AG04450 (cell line): ENCODE data around the gene TSEN34. TPM values are rescaled to one million over a fixed set of nuclear protein-coding genes. Genes with fewer than 3 reads are reported as not detected.

Experiments
- CTCF ChIA-PET: fragments of 300-600, 350-600 bp; formaldehyde crosslinking; extraction: SDS; loops from one replicate; lab custom pipeline; 2022; ENCODE audit warnings: antibody characterized with exemption, inconsistent platforms; lab: Charles Lee
- POLR2A ChIA-PET: fragments of 350-600 bp; formaldehyde crosslinking; extraction: SDS; loops from one replicate; lab custom pipeline; 2021; ENCODE audit warnings: antibody characterized with exemption, inconsistent platforms; lab: Yijun Ruan, JAX
- DNase-seq: peaks from one replicate; pipeline ENCODE4 v3.0.0-alpha.2; 2011; ENCODE audit warnings: low read depth, low spot score
- H3K27ac ChIP-seq: one replicate; pipeline ENCODE4 v1.5.1; 2012; ENCODE audit warnings: low read depth, low read length, control low read depth
- H3K27me3 ChIP-seq: one replicate; pipeline ENCODE4 v1.6.0; 2012; ENCODE audit warnings: low read length; ENCODE audit not compliant: control insufficient read depth, insufficient read depth
- H3K4me3 ChIP-seq: 2 replicates; pipeline ENCODE4 v1.5.1; 2011; ENCODE audit warnings: mild to moderate bottlenecking, low read depth, low read length, control low read depth
- H3K9me3 ChIP-seq: 2 replicates; pipeline ENCODE4 v1.5.1; 2012; ENCODE audit warnings: low read length; ENCODE audit not compliant: control insufficient read depth, insufficient read depth
- CTCF ChIP-seq: IDR thresholded peaks from 2 replicates; pipeline ENCODE4 v1.5.1; 2011; ENCODE audit warnings: low read depth, low read length, control low read depth, inconsistent platforms
- polyA plus RNA-seq: library from polyadenylated mRNA; depleted of rRNA; stranded (reverse); fragments of >200 nt; gene quantifications from 2 replicates; pipeline ENCODE4 v1.2.3, GENCODE V29; 2011

Gene TSEN34
- polyA plus RNA-seq, 1 experiment = 32.4 TPM

- H3K9me3 ChIP-seq = peaks cover 18% of the 10 kb centered on the region
- H3K4me3 ChIP-seq = peak overlapping the region; percentile 77
- peak overlapping the region; percentile 97 for H3K27ac ChIP-seq
- POLR2A ChIA-PET = interaction anchor here (1.0 to 2.5 kb wide), 6 partner anchors 8 to 40 kb away, joined by 3 to 16 read pairs (median 6); partner anchors contain the start of genes CNOT3, MBOAT7 and RPS9
- no peaks in the 10 kb centered on the region for H3K27me3 ChIP-seq
- CTCF ChIA-PET = interaction anchor here (0.7 to 1.3 kb wide), 3 partner anchors 10 to 28 kb away, joined by 3 read pairs; no protein-coding TSS in a partner anchor
- TF ChIP-seq CTCF = no peak
- no peak for DNase-seq
Observed at GRCh38 chr19:54160182-54160811, 30.8 kb upstream of the TSEN34 start.

- ChIA-PET CTCF (interaction anchor here (1.3 kb wide), 1 partner anchor 9 kb away, joined by 3 read pairs; no protein-coding TSS in a partner anchor), POLR2A (interaction anchor here (1.0 to 2.5 kb wide), 3 partner anchors 22 to 28 kb away, joined by 3 to 16 read pairs (median 5); partner anchors contain the start of genes CNOT3 and MBOAT7)
- Histone ChIP-seq H3K27ac (peak overlapping the region; percentile 97), H3K27me3 (no peaks in the 10 kb centered on the region), H3K4me3 (peak overlapping the region; percentile 77), H3K9me3 (peaks cover 23% of the 10 kb centered on the region)
- TF ChIP-seq CTCF = no peak
- DNase-seq = no peak
Observed at GRCh38 chr19:54160854-54161253, 30.3 kb upstream of the TSEN34 start.

DNA sequence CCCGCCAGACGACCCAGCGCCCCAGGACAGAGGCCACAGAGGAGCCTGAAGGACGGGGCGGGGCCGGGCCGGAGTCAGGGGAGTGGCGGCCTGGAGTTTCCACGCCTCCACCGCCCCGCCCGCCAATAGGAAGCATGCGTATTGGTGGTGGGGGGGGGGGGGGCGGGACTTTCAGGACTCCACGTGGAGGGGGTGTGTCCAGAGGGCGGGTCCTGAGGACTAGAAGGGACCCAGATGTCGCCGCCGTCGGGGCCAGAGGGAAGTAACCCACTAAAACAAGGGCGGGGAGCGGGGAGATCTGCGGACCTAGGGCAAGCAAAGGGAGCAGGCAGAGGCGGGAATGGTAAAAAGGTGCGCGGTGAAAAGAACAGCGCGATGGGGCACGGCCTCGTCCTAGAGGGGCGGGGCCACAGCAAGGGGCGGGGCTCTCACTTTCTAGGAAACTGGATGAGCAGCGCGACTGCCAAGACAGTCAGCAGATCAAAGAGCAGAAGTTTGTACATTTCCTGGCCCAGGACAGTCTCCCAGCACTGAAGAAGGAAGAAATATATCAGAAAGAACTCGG is 28.8 kb upstream of the TSEN34 start:
- POLR2A ChIA-PET = interaction anchor here (0.7 kb wide), 1 partner anchor 9 kb away, joined by 3 read pairs; no protein-coding TSS in a partner anchor
- no peak overlapping the region for H3K27ac ChIP-seq
- H3K27me3 ChIP-seq = no peaks in the 10 kb centered on the region
- no peak for TF ChIP-seq CTCF
- DNase-seq = no peak
- CTCF ChIA-PET = no interaction called here
- H3K9me3 ChIP-seq = peaks cover 23% of the 10 kb centered on the region
- peak overlapping the region; percentile 60 for H3K4me3 ChIP-seq

- POLR2A ChIA-PET = interaction anchor here (0.7 kb wide), 1 partner anchor 9 kb away, joined by 3 read pairs; no protein-coding TSS in a partner anchor
- H3K4me3 ChIP-seq = peak overlapping the region; percentile 60; the same call in 1 of the 2 replicates
- no peak overlapping the region for H3K27ac ChIP-seq
- H3K9me3 ChIP-seq = peaks cover 23% of the 10 kb centered on the region
- H3K27me3 ChIP-seq = no peaks in the 10 kb centered on the region
- CTCF ChIA-PET = interaction anchor here (0.7 kb wide), 1 partner anchor 27 kb away, joined by 3 read pairs; the partner anchor contains the start of gene MBOAT7
- DNase-seq = no peak
- TF ChIP-seq CTCF = no peak
Observed at GRCh38 chr19:54162884-54163283, 28.2 kb upstream of the TSEN34 start.
